HG02938 (cell line): ENCODE measurements around the gene ABHD15.

Experiments
- ATAC-seq: cut with Tn5 transposase; IDR thresholded peaks from one replicate; pipeline ENCODE4 v1.9.1; 2021; ENCODE audit warnings: mild to moderate bottlenecking, moderate library complexity; ENCODE audit not compliant: unreplicated experiment

Gene ABHD15

DNA sequence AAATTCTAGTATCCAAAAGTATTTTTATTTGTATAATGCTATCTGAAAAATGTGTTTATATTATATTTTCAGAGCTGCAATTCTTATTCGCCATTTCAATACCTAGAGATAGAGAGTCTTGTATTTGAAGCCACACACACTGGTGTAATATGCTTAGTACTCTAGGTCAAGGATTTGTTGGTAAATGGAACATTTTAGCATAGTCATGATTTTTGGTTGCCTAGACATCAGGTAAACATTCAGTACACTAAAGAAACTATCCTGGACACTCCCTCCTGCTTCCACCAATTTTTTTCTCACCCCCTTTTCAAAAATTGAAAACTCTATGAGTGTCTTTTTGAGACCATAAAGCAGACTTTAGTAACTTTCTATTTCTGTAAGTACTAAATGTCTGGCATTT is 20.8 kb downstream of the ABHD15 start:
- ATAC-seq, result no peak

DNA sequence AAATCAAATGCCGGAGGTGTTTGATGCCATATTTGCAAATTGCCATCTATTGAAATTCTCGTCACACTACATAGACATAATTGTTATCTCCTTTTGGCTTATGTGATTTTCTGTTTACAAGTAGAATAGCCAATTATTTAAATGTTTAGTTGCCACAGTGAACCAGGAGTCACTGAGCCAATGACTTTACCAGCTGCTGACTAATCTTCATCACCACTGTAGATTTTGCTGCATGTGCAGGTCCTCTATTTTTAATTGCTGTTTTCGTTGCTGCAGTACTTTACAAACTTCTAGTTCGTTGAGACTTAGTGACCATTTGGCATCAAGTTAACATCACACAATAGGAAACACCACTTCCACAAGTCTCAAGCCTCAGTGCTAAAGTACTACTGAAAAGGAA is 22.8 kb downstream of the ABHD15 start:
- ATAC-seq, result no peak

DNA sequence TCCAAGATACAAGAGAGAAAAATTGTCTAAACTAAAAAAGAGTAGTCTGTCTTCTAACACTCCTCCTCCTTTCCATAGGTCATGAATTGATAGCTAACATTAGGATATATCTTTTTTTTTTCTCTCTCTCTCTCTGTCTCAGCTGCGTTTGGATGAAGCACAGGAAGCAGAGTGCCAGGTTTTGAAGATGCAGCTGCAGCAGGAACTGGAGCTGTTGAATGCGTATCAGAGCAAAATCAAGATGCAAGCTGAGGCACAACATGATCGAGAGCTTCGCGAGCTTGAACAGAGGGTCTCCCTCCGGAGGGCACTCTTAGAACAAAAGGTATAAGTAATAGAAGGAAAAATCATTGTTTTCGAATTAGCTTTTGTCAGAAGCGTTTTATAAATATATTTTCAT is 32.9 kb downstream of the ABHD15 start:
- ATAC-seq, result no peak

DNA sequence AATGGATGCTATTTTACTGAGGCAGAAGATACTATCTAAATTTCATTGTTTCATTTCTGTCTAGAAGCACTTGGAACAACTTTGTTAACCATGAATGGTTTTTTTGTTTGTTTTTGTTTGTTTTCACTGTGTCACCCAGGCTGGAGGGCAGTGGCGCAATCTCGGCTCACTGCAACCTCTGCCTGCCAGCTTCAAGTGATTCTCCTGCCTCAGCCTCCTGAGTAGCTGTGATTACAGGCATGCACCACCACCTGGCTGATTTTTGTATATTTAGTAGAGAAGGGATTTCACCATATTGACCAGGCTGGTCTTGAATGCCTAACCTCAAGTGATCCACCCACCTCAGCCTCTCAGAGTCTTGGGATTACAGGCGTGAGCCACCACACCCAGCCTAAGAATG is 40.5 kb downstream of the ABHD15 start:
- ATAC-seq, result no peak

DNA sequence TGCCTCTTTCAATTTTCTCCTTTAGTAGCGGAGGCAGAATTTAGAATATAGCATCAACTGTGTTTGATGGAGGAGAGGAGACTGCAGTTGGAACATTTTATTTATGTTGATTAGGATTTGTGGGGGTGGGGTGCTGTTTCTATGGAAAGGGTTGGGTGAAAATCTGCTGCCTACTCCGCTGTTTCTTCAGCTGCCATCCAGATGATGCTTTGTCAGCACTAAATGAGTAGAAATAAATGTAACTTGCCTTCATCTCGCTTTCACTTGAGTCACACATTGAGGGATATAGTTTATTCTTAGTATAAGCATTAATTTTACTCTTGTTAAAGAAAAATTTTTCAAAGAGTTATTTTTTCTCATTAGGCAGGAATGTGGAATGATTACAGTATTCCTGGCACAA is 42.1 kb downstream of the ABHD15 start:
- ATAC-seq, result no peak

DNA sequence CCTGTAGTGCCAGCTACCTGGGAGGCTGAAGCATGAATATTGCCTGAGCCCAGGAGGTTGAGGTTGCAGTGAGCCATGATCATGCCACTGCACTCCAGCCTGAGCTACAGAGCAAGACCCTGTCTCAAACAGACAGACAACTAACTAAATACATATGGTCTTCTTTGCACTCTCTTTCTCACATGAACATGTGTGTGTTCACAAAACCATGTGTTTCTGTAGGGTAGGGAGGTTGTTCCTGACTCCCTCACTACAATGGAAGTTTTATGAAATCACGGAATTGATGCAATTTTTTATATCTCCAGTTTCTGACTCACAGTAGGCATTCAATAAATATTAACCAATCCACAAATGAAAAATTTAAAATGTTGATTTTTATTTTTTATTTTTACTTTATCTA is 48.5 kb downstream of the ABHD15 start:
- ATAC-seq, result no peak

DNA sequence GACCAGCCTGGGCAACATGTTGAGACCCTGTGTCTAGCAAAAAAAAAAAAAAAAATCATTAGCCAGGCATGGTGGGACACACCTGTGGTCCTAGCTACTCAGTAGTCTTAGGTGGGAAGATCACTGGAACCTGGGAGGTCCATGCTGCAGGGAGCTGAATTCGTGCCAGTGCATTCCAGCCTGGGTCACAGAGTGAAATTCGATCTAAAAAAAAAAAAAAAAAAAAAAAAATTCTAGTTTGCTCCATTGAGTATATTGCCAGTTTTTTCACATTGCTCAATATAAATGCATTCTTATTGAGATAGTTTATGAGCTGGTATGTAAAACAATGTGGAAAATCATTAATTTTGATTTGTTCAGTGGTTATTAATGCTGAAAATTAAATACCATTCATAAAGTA is 52.0 kb downstream of the ABHD15 start:
- ATAC-seq, result no peak

DNA sequence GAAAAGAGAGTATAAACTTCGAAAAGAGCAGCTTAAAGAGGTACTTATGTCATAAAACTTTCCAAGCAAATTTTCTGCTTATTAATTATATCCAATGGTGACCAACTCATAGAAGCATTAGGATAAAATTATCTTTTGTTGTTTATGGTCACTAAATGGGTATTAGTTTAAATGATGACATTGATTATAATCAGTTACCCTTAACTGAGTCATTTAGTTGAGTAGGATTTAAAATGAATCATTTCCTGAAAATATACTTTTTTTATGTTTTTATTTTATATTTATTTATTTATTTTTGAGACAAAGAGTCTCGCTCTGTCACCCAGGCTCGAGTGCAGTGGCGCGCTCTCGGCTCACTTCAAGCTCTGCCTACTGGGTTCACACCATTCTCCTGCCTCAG is 55.9 kb downstream of the ABHD15 start:
- no peak for ATAC-seq
